ENCODE measurements around the gene EIF5B.

Gene EIF5B

DNA sequence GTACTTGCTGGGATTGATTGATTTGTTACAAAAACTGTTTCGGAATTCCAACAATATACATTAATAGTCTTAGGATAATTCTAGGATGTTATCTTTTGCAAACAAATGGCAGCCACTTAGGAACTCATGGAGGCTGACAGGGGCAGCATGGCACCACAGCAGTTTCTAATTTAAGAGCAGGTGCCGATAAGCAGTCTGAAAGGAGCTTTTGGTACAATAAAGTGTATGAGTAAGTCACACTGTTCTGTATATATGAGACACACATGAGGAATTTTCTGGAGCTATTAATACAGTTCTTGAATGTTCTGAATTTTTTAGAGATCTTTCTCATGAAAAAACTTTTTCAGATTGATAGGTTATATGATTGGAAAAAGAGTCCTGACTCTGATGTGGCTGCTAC is 52.2 kb downstream of the EIF5B start:
- no peak for FAIRE-seq
- TF ChIP-seq, protein P1, sequence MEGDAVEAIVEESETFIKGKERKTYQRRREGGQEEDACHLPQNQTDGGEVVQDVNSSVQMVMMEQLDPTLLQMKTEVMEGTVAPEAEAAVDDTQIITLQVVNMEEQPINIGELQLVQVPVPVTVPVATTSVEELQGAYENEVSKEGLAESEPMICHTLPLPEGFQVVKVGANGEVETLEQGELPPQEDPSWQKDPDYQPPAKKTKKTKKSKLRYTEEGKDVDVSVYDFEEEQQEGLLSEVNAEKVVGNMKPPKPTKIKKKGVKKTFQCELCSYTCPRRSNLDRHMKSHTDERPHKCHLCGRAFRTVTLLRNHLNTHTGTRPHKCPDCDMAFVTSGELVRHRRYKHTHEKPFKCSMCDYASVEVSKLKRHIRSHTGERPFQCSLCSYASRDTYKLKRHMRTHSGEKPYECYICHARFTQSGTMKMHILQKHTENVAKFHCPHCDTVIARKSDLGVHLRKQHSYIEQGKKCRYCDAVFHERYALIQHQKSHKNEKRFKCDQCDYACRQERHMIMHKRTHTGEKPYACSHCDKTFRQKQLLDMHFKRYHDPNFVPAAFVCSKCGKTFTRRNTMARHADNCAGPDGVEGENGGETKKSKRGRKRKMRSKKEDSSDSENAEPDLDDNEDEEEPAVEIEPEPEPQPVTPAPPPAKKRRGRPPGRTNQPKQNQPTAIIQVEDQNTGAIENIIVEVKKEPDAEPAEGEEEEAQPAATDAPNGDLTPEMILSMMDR (IDR thresholded peaks at IDR 0.05; ENCODE audit: insufficient read depth, missing control alignments) = no peak
- DNase-seq (ENCODE audit: insufficient read length, low spot score) = no peak

DNA sequence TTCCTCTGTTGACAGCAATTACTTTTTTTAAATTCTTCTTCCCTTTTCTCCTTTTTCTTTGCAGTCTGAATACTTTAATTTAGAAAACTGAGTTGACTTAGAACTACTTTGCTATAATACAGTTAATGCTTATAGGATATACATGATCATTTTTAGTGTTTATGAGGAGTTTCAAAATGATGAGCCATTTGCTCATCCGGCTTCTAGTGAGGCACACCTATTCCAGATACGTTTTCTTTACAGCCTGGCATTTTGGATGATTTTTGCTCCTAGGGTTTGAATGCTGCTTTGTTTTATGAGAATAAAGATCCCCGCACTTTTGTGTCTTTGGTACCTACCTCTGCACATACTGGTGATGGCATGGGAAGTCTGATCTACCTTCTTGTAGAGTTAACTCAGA is 52.8 kb downstream of the EIF5B start:
- DNase-seq (ENCODE audit: insufficient read length, low spot score) (no peak), FAIRE-seq (no peak)

DNA sequence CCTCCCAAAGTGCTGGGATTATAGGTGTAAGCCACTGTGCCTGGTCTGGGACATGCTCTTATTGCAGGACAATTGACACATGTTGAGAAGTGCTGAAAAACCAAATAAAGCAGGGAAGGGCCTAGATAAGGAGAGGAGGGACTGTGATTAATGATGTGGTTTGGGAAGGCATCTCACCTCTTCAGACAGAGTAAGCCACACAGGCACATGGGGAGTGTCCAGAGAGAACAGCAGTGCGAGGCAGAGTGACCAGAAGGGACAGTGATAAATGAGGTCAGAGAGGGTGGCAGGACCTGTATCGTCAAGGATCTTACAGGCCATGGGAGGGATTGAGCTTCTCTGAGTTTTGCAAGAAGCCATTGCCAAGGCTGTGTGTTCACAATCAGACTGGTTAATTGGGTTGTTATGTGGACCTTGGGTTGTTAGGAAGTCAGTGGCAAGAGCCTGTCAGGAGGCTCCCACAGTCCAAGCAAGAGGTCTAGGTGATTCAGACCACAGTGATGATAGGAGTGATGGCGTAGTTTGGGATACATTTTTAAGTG is 58.5 kb downstream of the EIF5B start:
- no peak for FAIRE-seq
- TF ChIP-seq, protein P1 (IDR thresholded peaks at IDR 0.05; ENCODE audit: insufficient read depth, missing control alignments) = no peak

More for the DNA sequence above, 52.8 kb downstream of the EIF5B start:
- TF ChIP-seq, protein P1 (IDR thresholded peaks at IDR 0.05; ENCODE audit: insufficient read depth, missing control alignments) = no peak

DNA sequence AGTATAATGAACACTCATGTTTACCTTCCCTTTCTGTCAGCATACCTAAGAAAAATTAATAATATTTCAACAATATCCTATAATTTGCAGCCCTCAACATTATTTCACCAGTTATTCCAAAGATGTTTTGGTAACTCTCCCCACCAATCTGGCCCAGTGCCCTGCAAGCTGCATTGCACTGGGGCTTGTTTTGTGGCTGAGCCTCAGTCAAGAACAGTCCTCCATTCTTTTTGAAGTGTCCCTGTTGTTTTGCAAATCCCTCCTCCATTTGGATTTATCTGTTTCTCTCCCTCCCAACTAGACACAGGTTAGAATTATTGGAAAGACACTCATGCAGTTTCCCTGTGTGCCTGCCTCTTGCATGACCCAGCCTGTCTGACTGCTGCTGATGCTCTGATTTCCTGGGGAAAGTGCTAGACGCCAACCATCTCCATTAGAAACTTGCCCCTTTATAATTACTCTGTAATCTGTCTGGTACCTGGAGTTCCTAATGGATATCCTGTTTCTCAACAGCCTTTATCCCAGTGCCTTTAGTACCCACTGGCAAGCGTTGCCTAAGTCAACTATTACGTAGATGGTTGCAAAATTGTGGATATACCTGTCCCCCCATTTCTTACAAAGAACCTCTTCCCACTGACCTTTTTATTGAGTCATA is 60.2 kb downstream of the EIF5B start:
- TF ChIP-seq, protein P1 (IDR thresholded peaks at IDR 0.05; ENCODE audit: insufficient read depth, missing control alignments) = no peak
- DNase-seq (ENCODE audit: insufficient read length, low spot score) = no peak
- no peak for FAIRE-seq

More for the DNA sequence above, 58.5 kb downstream of the EIF5B start:
- no peak for DNase-seq (ENCODE audit: insufficient read length, low spot score)

DNA sequence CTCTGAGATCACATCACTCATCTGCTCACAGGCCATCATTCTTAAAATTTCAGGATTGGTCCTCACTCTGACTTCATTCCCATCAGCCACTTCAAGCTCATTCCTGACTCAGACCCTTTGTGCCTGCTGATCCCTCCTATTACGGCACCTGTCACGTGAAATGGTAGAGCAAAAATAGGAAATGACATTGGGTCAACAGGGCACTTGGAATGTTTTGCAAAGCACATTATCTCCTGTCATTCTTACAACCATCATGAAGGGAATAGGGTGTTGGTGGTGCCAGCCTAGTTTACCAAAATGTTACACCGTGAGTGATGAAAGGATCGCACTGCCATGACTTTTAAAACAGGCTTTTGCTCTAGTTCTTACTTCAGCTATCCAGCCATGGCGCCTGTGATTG is 61.1 kb downstream of the EIF5B start:
- TF ChIP-seq, protein P1 (IDR thresholded peaks at IDR 0.05; ENCODE audit: insufficient read depth, missing control alignments) = no peak
- no peak for FAIRE-seq

DNA sequence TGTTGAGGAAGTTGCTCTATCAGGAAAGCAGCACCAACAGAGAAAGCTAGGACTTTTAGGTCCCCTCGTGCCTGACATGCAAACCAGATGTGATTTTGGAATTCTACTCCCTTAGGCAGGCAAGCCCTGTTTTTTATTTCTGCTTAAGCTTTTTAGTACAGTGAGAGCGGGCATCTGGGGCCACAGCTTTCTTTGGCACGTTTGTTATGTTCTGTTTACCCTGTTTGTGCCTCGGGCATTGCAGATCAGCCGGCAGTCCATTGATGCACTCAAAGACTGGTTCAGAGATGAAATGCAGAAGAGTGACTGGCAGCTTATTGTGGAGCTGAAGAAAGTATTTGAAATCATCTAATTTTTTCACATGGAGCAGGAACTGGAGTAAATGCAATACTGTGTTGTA is 61.9 kb downstream of the EIF5B start:
- FAIRE-seq = no peak
- no peak for DNase-seq (ENCODE audit: insufficient read length, low spot score)

More for the DNA sequence above, 61.1 kb downstream of the EIF5B start:
- no peak for DNase-seq (ENCODE audit: insufficient read length, low spot score)

DNA sequence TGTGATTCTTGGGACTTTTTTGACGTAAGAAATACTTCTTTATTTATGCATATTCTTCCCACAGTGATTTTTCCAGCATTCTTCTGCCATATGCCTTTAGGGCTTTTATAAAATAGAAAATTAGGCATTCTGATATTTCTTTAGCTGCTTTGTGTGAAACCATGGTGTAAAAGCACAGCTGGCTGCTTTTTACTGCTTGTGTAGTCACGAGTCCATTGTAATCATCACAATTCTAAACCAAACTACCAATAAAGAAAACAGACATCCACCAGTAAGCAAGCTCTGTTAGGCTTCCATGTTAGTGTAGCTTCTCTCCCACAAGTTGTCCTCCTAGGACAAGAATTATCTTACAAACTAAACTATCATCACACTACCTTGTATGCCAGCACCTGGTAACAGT is 62.6 kb downstream of the EIF5B start:
- TF ChIP-seq, protein P1 (IDR thresholded peaks at IDR 0.05; ENCODE audit: insufficient read depth, missing control alignments) = no peak
- FAIRE-seq = no peak
- no peak for DNase-seq (ENCODE audit: insufficient read length, low spot score)

More for the DNA sequence above, 61.9 kb downstream of the EIF5B start:
- TF ChIP-seq, protein P1 (IDR thresholded peaks at IDR 0.05; ENCODE audit: insufficient read depth, missing control alignments) = no peak

Data from D721Med (cell line).